K562 (cell line): ENCODE results near the gene NTN3.

Experiments
- ATF1 ChIP-seq, 2 experiments: fragments of 450-650 bp in 1 of 2; IDR thresholded peaks; 2 replicates each; pipeline ENCODE4 v1.6.1; 2016; ENCODE audit warnings: missing compliant biosample characterization in 1 of 2, missing genetic modification characterization in 1 of 2
- BCLAF1 ChIP-seq, 2 experiments: fragments of 450-650 bp in 1 of 2; IDR thresholded peaks; 2 replicates each; pipeline ENCODE4 v1.6.1; 2011 to 2017; ENCODE audit warnings: low read depth in 2 of 2, antibody characterized with exemption in 1 of 2, borderline replicate concordance in 1 of 2, low read length in 1 of 2, mild to moderate bottlenecking in 1 of 2, mixed read lengths in 1 of 2; ENCODE audit not compliant: control insufficient read depth in 1 of 2
- DMBX1 ChIP-seq: fragments of 250-450 bp; sonication (Bioruptor Pico); IDR thresholded peaks from 2 replicates; pipeline ENCODE4 v1.8.0; 2022; ENCODE audit warnings: inconsistent platforms, mild to moderate bottlenecking, moderate library complexity, borderline replicate concordance
- MAFF ChIP-seq: IDR thresholded peaks from 2 replicates; pipeline ENCODE4 v1.6.1; 2012; ENCODE audit warnings: low read length, improper control_type of control experiment
- REST ChIP-seq, 2 experiments: fragments of 450-650 bp; formaldehyde crosslinking in 1 of 2; IDR thresholded peaks; 2 replicates each; pipeline versions ENCODE4 v1.4.0 to v1.6.1; 2014 to 2020; ENCODE audit warnings: mild to moderate bottlenecking in 2 of 2, borderline replicate concordance in 1 of 2, low read depth in 1 of 2
- SMC3 ChIP-seq: conservative IDR thresholded peaks from 2 replicates; pipeline ENCODE4 v1.6.1; 2011; ENCODE audit warnings: low read depth, low read length, improper control_type of control experiment; ENCODE audit not compliant: insufficient read depth
- TEAD4 ChIP-seq, 2 experiments: sonication (generic) in 1 of 2; formaldehyde crosslinking in 1 of 2; IDR thresholded peaks; 2 replicates each; pipeline versions ENCODE4 v1.6.1 to v1.8.0; 2012 to 2022; ENCODE audit warnings: borderline replicate concordance in 1 of 2, inconsistent platforms in 1 of 2, low read length in 1 of 2, mild to moderate bottlenecking in 1 of 2, missing genetic modification reagents in 1 of 2
- ZBED1 ChIP-seq: IDR thresholded peaks from 2 replicates; pipeline ENCODE4 v1.6.1; 2014
- TF ChIP-seq, protein P1 (sequence below): fragments of 200-400 bp; formaldehyde crosslinking; IDR thresholded peaks from 2 replicates; pipeline ENCODE4 v1.6.1; 2017; ENCODE audit warnings: mild to moderate bottlenecking, low read depth, low read length, moderate library complexity

GRCh38 chr16:2512735-2513404, 41.8 kb downstream of the NTN3 start:
- TF ChIP-seq, protein P1, sequence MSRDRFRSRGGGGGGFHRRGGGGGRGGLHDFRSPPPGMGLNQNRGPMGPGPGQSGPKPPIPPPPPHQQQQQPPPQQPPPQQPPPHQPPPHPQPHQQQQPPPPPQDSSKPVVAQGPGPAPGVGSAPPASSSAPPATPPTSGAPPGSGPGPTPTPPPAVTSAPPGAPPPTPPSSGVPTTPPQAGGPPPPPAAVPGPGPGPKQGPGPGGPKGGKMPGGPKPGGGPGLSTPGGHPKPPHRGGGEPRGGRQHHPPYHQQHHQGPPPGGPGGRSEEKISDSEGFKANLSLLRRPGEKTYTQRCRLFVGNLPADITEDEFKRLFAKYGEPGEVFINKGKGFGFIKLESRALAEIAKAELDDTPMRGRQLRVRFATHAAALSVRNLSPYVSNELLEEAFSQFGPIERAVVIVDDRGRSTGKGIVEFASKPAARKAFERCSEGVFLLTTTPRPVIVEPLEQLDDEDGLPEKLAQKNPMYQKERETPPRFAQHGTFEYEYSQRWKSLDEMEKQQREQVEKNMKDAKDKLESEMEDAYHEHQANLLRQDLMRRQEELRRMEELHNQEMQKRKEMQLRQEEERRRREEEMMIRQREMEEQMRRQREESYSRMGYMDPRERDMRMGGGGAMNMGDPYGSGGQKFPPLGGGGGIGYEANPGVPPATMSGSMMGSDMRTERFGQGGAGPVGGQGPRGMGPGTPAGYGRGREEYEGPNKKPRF = no peak
- TF ChIP-seq BCLAF1 (IDR thresholded peaks at IDR 0.05; ENCODE audit: borderline replicate concordance in 1 of 2, control insufficient read depth in 1 of 2, low read depth in 2 of 2, low read length in 1 of 2) = no peak
- TF ChIP-seq DMBX1 (CRISPR knock-in tag) = no peak
- no peak for TF ChIP-seq TEAD4 (IDR thresholded peaks at IDR 0.05; ENCODE audit: low read length)
- TF ChIP-seq TEAD4 (CRISPR knock-in tag; IDR thresholded peaks at IDR 0.05; ENCODE audit: borderline replicate concordance) = no peak
- TF ChIP-seq SMC3 = no peak
- no peak for TF ChIP-seq ZBED1
- TF ChIP-seq MAFF = no peak
- TF ChIP-seq REST (IDR thresholded peaks at IDR 0.05; ENCODE audit: borderline replicate concordance) = no peak
- no peak for TF ChIP-seq REST (CRISPR knock-in tag; IDR thresholded peaks at IDR 0.05; ENCODE audit: low read depth)
- no peak for TF ChIP-seq ATF1 (CRISPR knock-in tag; IDR thresholded peaks at IDR 0.05)
- TF ChIP-seq ATF1 (tag; IDR thresholded peaks at IDR 0.05) = no peak
